HCT116 (cell line): ENCODE results near the gene CLEC18A. TPM values are rescaled to one million over a fixed set of nuclear protein-coding genes. Genes with fewer than 3 reads are reported as not detected.

Experiments
- ATAC-seq: fragments of 200-7000 bp; cut with Tn5 transposase; 2 replicates; pipeline ENCODE4 v1.9.1; 2020; ENCODE audit warnings: mild to moderate bottlenecking, moderate library complexity
- BruUV-seq: library from RNA; stranded (reverse); fragments of 400-500 nt; replicated peaks from 2 replicates; lab custom pipeline; 2021; lab: Mats Ljungman, UMichigan
- CTCF ChIA-PET: fragments of 300-600 bp; sonication (Branson Sonifier 250); formaldehyde crosslinking; loops from one replicate; lab custom pipeline; 2021; ENCODE audit warnings: antibody characterized with exemption; lab: Charles Lee
- POLR2A ChIA-PET: fragments of 300-600, 350-600 bp; sonication (Branson Sonifier 250); formaldehyde crosslinking; loops from one replicate; lab custom pipeline; 2021; ENCODE audit warnings: antibody characterized with exemption; lab: Charles Lee
- RAD21 ChIA-PET, 2 experiments: fragments of 300-600 bp; sonication (Branson Sonifier 250); formaldehyde crosslinking; loops; one replicate each; lab custom pipeline; 2023; ENCODE audit warnings: low total read pairs in 2 of 2; ENCODE audit not compliant: uncharacterized antibody in 2 of 2, unreplicated experiment in 2 of 2, low non-redundant PET in 1 of 2; lab: Charles Lee
- DNase-seq: peaks from one replicate; pipeline ENCODE4 v3.0.0-alpha.2; 2010; ENCODE audit warnings: low read depth, low spot score
- H2AFZ ChIP-seq: fragments of 200-600 bp; shearing (Covaris generic), sonication (generic); 2 replicates; pipeline ENCODE4 v1.6.1; 2017; ENCODE audit warnings: low read depth, mixed run types, mixed read lengths, antibody characterized with exemption, low read length; ENCODE audit not compliant: poor library complexity, severe bottlenecking
- H3K27ac ChIP-seq: 2 replicates; pipeline ENCODE4 v1.5.1; 2012; ENCODE audit warnings: low read depth, low read length
- H3K27me3 ChIP-seq: fragments of 200-600 bp; sonication (generic); 2 replicates; pipeline ENCODE4 v1.6.1; 2016; ENCODE audit warnings: mixed run types, low read length, mixed read lengths; ENCODE audit not compliant: insufficient read depth
- H3K36me3 ChIP-seq, 2 experiments: fragments of 200-500 bp in 1 of 2; fragments of 200-600 bp in 1 of 2; sonication (Bioruptor generic) in 1 of 2; sonication (generic) in 1 of 2; 2 replicates each; pipeline versions ENCODE4 v1.5.1 to v1.6.1; 2014 to 2016; ENCODE audit warnings: low read length in 2 of 2, inconsistent platforms in 1 of 2, mixed read lengths in 1 of 2, mixed run types in 1 of 2; ENCODE audit not compliant: insufficient read depth in 2 of 2, control insufficient read depth in 1 of 2
- H3K4me1 ChIP-seq, 2 experiments: fragments of 200-600 bp in 1 of 2; sonication (generic) in 1 of 2; 2 replicates each; pipeline versions ENCODE4 v1.5.1 to v1.6.1; 2012 to 2017; ENCODE audit warnings: low read length in 2 of 2, inconsistent platforms in 1 of 2, mild to moderate bottlenecking in 1 of 2, mixed read lengths in 1 of 2, mixed run types in 1 of 2, moderate library complexity in 1 of 2; ENCODE audit not compliant: insufficient read depth in 2 of 2, control insufficient read depth in 1 of 2
- H3K4me2 ChIP-seq: fragments of 200-600 bp; sonication (generic); 2 replicates; pipeline ENCODE4 v1.6.1; 2017; ENCODE audit warnings: mixed run types, low read length, mixed read lengths
- H3K4me3 ChIP-seq, 2 experiments: fragments of 200-600 bp in 1 of 2; sonication (generic) in 1 of 2; replicated peaks in 1 of 2; 2 replicates each; pipeline ENCODE4 v1.5.1; 2011 to 2016; ENCODE audit warnings: low read length in 2 of 2, control low read depth in 1 of 2, low read depth in 1 of 2, mild to moderate bottlenecking in 1 of 2, mixed read lengths in 1 of 2, mixed run types in 1 of 2
- H3K79me2 ChIP-seq: fragments of 200-600 bp; sonication (generic); 2 replicates; pipeline ENCODE4 v1.6.1; 2017; ENCODE audit warnings: mild to moderate bottlenecking, mixed run types, low read length, moderate library complexity, mixed read lengths; ENCODE audit not compliant: insufficient read depth
- H3K9ac ChIP-seq: fragments of 200-600 bp; sonication (generic); 2 replicates; pipeline ENCODE4 v1.6.1; 2016; ENCODE audit warnings: low read length, mixed read lengths
- H3K9me2 ChIP-seq: fragments of 200-600 bp; sonication (generic), shearing (Covaris generic); 2 replicates; pipeline ENCODE4 v1.6.1; 2017; ENCODE audit warnings: mixed run types, mild to moderate bottlenecking, moderate library complexity; ENCODE audit not compliant: insufficient read depth
- H3K9me3 ChIP-seq, 2 experiments: fragments of 200-500 bp in 1 of 2; fragments of 200-600 bp in 1 of 2; sonication (Bioruptor generic) in 1 of 2; sonication (generic) in 1 of 2; 2 replicates each; pipeline ENCODE4 v1.6.1; 2014 to 2017; ENCODE audit warnings: low read length in 2 of 2, mixed read lengths in 2 of 2, inconsistent platforms in 1 of 2, low read depth in 1 of 2, mild to moderate bottlenecking in 1 of 2, mixed run types in 1 of 2, moderate library complexity in 1 of 2; ENCODE audit not compliant: control insufficient read depth in 1 of 2, insufficient read depth in 1 of 2
- H4K20me1 ChIP-seq: fragments of 200-600 bp; sonication (generic), shearing (Covaris generic); 2 replicates; pipeline ENCODE4 v1.6.1; 2017; ENCODE audit warnings: mixed run types, mild to moderate bottlenecking, moderate library complexity; ENCODE audit not compliant: insufficient read depth
- EGR1 ChIP-seq: IDR thresholded peaks from 2 replicates; pipeline ENCODE4 v1.6.1; 2012; ENCODE audit warnings: low read depth
- EZH2 ChIP-seq: fragments of 200-600 bp; sonication (generic); IDR thresholded peaks from 2 replicates; pipeline ENCODE4 v1.6.1; 2017; ENCODE audit warnings: antibody characterized with exemption, mixed run types
- EZH2phosphoT487 ChIP-seq: fragments of 200-600 bp; IDR thresholded peaks from 2 replicates; pipeline ENCODE4 v1.6.1; 2018; ENCODE audit warnings: antibody characterized with exemption, borderline replicate concordance
- FOSL1 ChIP-seq: IDR thresholded peaks from 2 replicates; pipeline ENCODE4 v1.6.1; 2012; ENCODE audit warnings: low read depth
- MAX ChIP-seq: IDR thresholded peaks from 2 replicates; pipeline ENCODE4 v1.6.1; 2012
- POLR2A ChIP-seq: IDR thresholded peaks from 2 replicates; pipeline ENCODE4 v1.7.0; 2011; ENCODE audit warnings: borderline replicate concordance; ENCODE audit not compliant: insufficient read depth, insufficient read length; ENCODE audit errors: extremely low read depth
- POLR2AphosphoS5 ChIP-seq: IDR thresholded peaks from 2 replicates; pipeline ENCODE4 v1.6.1; 2011; ENCODE audit warnings: mild to moderate bottlenecking, low read depth, low read length, moderate library complexity
- RAD21 ChIP-seq: IDR thresholded peaks from 2 replicates; pipeline ENCODE4 v1.6.1; 2012; ENCODE audit warnings: low read depth, mild to moderate bottlenecking
- SIN3A ChIP-seq: IDR thresholded peaks from 2 replicates; pipeline ENCODE4 v1.6.1; 2012; ENCODE audit warnings: low read depth
- SP1 ChIP-seq: IDR thresholded peaks from 2 replicates; pipeline ENCODE4 v1.6.1; 2012; ENCODE audit warnings: low read depth
- TCF7L2 ChIP-seq: IDR thresholded peaks from 2 replicates; pipeline ENCODE4 v1.7.0; 2011; ENCODE audit warnings: borderline replicate concordance, inconsistent platforms; ENCODE audit not compliant: insufficient read depth, insufficient read length; ENCODE audit errors: extremely low read depth
- ZNF274 ChIP-seq: fragments of 200-500 bp; sonication (Bioruptor generic); IDR thresholded peaks from 2 replicates; pipeline ENCODE4 v1.6.1; 2014; ENCODE audit warnings: mild to moderate bottlenecking, low read depth, low read length, inconsistent platforms
- intact Hi-C: fragments of 100-400 bp; cut with micrococcal nuclease; formaldehyde crosslinking; loops from 2 replicates; pipeline ENCODE4 v1.10.0; 2022
- total RNA-seq: library from RNA; stranded (reverse); gene quantifications from one replicate; pipeline ENCODE4 v1.2.1, GENCODE V29; 2021; ENCODE audit not compliant: unreplicated experiment
- TF ChIP-seq, protein P1 (sequence below), 3 experiments: fragments of 200-600 bp in 1 of 3; sonication (generic) in 1 of 3; IDR thresholded peaks in 2 of 3; conservative IDR thresholded peaks in 1 of 3; 2 replicates each; pipeline ENCODE4 v1.5.1; 2012 to 2017; ENCODE audit warnings: low read depth in 2 of 3, low read length in 2 of 3, antibody characterized with exemption in 1 of 3, borderline replicate concordance in 1 of 3, control low read depth in 1 of 3, mild to moderate bottlenecking in 1 of 3, mixed read lengths in 1 of 3, mixed run types in 1 of 3, moderate library complexity in 1 of 3; ENCODE audit not compliant: insufficient read depth in 1 of 3
- TF ChIP-seq, protein P2 (sequence below): IDR thresholded peaks from 2 replicates; pipeline ENCODE4 v1.6.1; 2011; ENCODE audit warnings: mild to moderate bottlenecking, low read length, moderate library complexity; ENCODE audit not compliant: insufficient replicate concordance; ENCODE audit errors: extremely low read depth

CLEC18A gene
- total RNA-seq, 1 experiment from 2014 or later = 1.0 TPM

GRCh38 chr16:69934044-69934443 lies 17.1 kb upstream of the CLEC18A start:
- Histone ChIP-seq H4K20me1 (no peaks in the 10 kb centered on the region), H3K79me2 (no peaks in the 10 kb centered on the region), H2AFZ (no peak overlapping the region)
- intact Hi-C loops = no loop called here
- ATAC-seq = no peak
- BruUV-seq = no TSS peak
- RAD21 ChIA-PET = no interaction called here
- TF ChIP-seq RAD21 (no peak), POLR2AphosphoS5 (no peak), EZH2 (no peak), POLR2A (no peak), MAX (no peak), EZH2phosphoT487 (no peak)
- TF ChIP-seq, protein P1, sequence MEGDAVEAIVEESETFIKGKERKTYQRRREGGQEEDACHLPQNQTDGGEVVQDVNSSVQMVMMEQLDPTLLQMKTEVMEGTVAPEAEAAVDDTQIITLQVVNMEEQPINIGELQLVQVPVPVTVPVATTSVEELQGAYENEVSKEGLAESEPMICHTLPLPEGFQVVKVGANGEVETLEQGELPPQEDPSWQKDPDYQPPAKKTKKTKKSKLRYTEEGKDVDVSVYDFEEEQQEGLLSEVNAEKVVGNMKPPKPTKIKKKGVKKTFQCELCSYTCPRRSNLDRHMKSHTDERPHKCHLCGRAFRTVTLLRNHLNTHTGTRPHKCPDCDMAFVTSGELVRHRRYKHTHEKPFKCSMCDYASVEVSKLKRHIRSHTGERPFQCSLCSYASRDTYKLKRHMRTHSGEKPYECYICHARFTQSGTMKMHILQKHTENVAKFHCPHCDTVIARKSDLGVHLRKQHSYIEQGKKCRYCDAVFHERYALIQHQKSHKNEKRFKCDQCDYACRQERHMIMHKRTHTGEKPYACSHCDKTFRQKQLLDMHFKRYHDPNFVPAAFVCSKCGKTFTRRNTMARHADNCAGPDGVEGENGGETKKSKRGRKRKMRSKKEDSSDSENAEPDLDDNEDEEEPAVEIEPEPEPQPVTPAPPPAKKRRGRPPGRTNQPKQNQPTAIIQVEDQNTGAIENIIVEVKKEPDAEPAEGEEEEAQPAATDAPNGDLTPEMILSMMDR (IDR thresholded peaks at IDR 0.05 in 2 of 3, conservative IDR thresholded peaks at IDR 0.05 in 1 of 3; ENCODE audit: borderline replicate concordance in 1 of 3, insufficient read depth in 1 of 3, low read depth in 2 of 3, low read length in 2 of 3) = no peak
- TF ChIP-seq, all 23 proteins: peak for 0
- Histone ChIP-seq H3K4me2 (no peak overlapping the region), H3K9me2 (no peaks in the 10 kb centered on the region), H3K27me3 (no peaks in the 10 kb centered on the region), H3K9ac (no peak overlapping the region), H3K36me3 (peaks cover 4 to 6% of the 10 kb centered on the region in 2 experiments; a peak in 3 of 4 replicates), H3K4me3 (no peak overlapping the region), H3K4me1 (no peaks in the 10 kb centered on the region), H3K9me3 (no peaks in the 10 kb centered on the region), H3K27ac (no peak overlapping the region)
- ChIA-PET POLR2A (no interaction called here), CTCF (no interaction called here)
- no peak for DNase-seq

- DNase-seq = no peak
- Histone ChIP-seq H3K4me1 (no peaks in the 10 kb centered on the region), H3K9me2 (no peaks in the 10 kb centered on the region), H3K9me3 (no peaks in the 10 kb centered on the region), H3K4me3 (no peak overlapping the region), H2AFZ (no peak overlapping the region), H4K20me1 (no peaks in the 10 kb centered on the region), H3K79me2 (no peaks in the 10 kb centered on the region), H3K27ac (no peak overlapping the region), H3K36me3 (peaks cover 4 to 6% of the 10 kb centered on the region in 2 experiments; a peak in 3 of 4 replicates), H3K9ac (no peak overlapping the region), H3K27me3 (no peaks in the 10 kb centered on the region), H3K4me2 (no peak overlapping the region)
- POLR2A ChIA-PET = no interaction called here
- no peak for ATAC-seq
- RAD21 ChIA-PET = no interaction called here
- intact Hi-C loops = no loop called here
- no TSS peak for BruUV-seq
- CTCF ChIA-PET = no interaction called here
- TF ChIP-seq, protein P1 (IDR thresholded peaks at IDR 0.05 in 2 of 3, conservative IDR thresholded peaks at IDR 0.05 in 1 of 3; ENCODE audit: borderline replicate concordance in 1 of 3, insufficient read depth in 1 of 3, low read depth in 2 of 3, low read length in 2 of 3) = no peak
- TF ChIP-seq, protein P2, sequence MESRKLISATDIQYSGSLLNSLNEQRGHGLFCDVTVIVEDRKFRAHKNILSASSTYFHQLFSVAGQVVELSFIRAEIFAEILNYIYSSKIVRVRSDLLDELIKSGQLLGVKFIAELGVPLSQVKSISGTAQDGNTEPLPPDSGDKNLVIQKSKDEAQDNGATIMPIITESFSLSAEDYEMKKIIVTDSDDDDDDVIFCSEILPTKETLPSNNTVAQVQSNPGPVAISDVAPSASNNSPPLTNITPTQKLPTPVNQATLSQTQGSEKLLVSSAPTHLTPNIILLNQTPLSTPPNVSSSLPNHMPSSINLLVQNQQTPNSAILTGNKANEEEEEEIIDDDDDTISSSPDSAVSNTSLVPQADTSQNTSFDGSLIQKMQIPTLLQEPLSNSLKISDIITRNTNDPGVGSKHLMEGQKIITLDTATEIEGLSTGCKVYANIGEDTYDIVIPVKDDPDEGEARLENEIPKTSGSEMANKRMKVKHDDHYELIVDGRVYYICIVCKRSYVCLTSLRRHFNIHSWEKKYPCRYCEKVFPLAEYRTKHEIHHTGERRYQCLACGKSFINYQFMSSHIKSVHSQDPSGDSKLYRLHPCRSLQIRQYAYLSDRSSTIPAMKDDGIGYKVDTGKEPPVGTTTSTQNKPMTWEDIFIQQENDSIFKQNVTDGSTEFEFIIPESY = no peak
- TF ChIP-seq SP1 (no peak), FOSL1 (no peak), ZNF274 (no peak), TCF7L2 (no peak), SIN3A (no peak), RAD21 (no peak), EGR1 (no peak)
These were observed 16.4 kb upstream of the CLEC18A start for GRCh38 chr16:69934751-69935150.
